ENCODE measurements around the gene FOXJ1.
"Not testable (repeated sequence)": the region's sequence is repeated elsewhere in the genome, so short reads cannot be mapped to it uniquely, and the experiment has no call there.

FOXJ1 gene, protein sequence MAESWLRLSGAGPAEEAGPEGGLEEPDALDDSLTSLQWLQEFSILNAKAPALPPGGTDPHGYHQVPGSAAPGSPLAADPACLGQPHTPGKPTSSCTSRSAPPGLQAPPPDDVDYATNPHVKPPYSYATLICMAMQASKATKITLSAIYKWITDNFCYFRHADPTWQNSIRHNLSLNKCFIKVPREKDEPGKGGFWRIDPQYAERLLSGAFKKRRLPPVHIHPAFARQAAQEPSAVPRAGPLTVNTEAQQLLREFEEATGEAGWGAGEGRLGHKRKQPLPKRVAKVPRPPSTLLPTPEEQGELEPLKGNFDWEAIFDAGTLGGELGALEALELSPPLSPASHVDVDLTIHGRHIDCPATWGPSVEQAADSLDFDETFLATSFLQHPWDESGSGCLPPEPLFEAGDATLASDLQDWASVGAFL

GRCh38 chr17:76141212-76142038 lies at the start of gene FOXJ1:
Gene FOXJ1, minus strand, starts transcription at chr17:76141245. Its CDS starts 850 bp downstream, at chr17:76140395.
- peak; percentile 99 for DNase-seq (ENCODE audit: extremely low spot score)
- TF ChIP-seq FOXK2 (IDR thresholded peaks at IDR 0.05) (no peak), CTBP1 (IDR thresholded peaks at IDR 0.05; ENCODE audit: borderline replicate concordance) (no peak), HDGF (IDR thresholded peaks at IDR 0.05; ENCODE audit: borderline replicate concordance) (no peak), PKNOX1 (IDR thresholded peaks at IDR 0.05) (peak; percentile 76), TARDBP (IDR thresholded peaks at IDR 0.05) (no peak), ELF4 (IDR thresholded peaks at IDR 0.05) (no peak), SUZ12 (IDR thresholded peaks at IDR 0.05) (no peak), L3MBTL2 (conservative IDR thresholded peaks at IDR 0.05) (peak; percentile 88)
- CTCF ChIA-PET = interaction anchor here (0.5 to 3.0 kb wide), 6 partner anchors 17 to 139 kb away, joined by 3 to 8 read pairs (median 4); no protein-coding TSS in a partner anchor
- POLR2A ChIA-PET = interaction anchor here (0.8 to 1.4 kb wide), 6 partner anchors 9 to 362 kb away, joined by 3 to 4 read pairs (median 3); partner anchors contain the start of gene RNF157

DNA sequence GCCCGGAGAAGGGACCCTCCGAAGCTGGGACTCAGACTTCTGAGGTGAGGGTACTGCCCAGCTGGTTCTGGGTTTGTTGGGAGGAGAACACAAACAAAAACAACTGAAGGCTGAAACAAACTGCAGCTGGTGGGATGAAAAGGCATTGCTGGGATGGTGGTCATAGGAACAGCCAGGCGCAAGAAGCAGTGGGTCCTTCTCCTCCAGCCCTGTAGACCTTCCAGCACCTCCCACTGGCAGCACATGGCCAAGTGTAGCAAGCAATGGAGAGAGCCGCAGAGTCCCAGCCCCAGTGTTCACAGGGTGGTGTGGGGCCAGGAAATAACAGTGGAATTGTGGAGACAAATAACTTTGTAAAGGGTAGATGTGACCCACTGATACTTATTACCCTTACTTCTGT lies 48.7 kb upstream of the FOXJ1 start:
- TF ChIP-seq TARDBP (IDR thresholded peaks at IDR 0.05) = no peak
- TF ChIP-seq FOXM1 (IDR thresholded peaks at IDR 0.05; ENCODE audit: borderline replicate concordance) = no peak
- no peak for TF ChIP-seq FOXA1 (IDR thresholded peaks at IDR 0.05)
- no peak for TF ChIP-seq ELF4 (IDR thresholded peaks at IDR 0.05)
- no peak for TF ChIP-seq SP1 (IDR thresholded peaks at IDR 0.05)
- no peak for TF ChIP-seq LEF1 (IDR thresholded peaks at IDR 0.05; ENCODE audit: borderline replicate concordance)
- no peak for TF ChIP-seq FOXK2 (IDR thresholded peaks at IDR 0.05)
- no peak for TF ChIP-seq ZNF384 (IDR thresholded peaks at IDR 0.05)
- no peak for TF ChIP-seq BHLHE40 (IDR thresholded peaks at IDR 0.05; ENCODE audit: borderline replicate concordance)
- TF ChIP-seq NFRKB (IDR thresholded peaks at IDR 0.05) = no peak
- TF ChIP-seq L3MBTL2 (conservative IDR thresholded peaks at IDR 0.05) = no peak
- TF ChIP-seq SUZ12 (IDR thresholded peaks at IDR 0.05) = no peak
- TF ChIP-seq ARNT (IDR thresholded peaks at IDR 0.05) = no peak
- CTCF ChIA-PET = interaction anchor here (0.6 to 1.2 kb wide), 3 partner anchors 11 to 823 kb away, joined by 3 to 4 read pairs (median 4); no protein-coding TSS in a partner anchor
- no peak for DNase-seq (ENCODE audit: extremely low spot score)
- POLR2A ChIA-PET = no interaction called here

GRCh38 chr17:76189247-76189646 lies 48.2 kb upstream of the FOXJ1 start:
- no peak for DNase-seq (ENCODE audit: extremely low spot score)
- ChIA-PET CTCF (interaction anchor here (0.6 to 1.2 kb wide), 2 partner anchors 11 to 68 kb away, joined by 3 to 4 read pairs; no protein-coding TSS in a partner anchor), POLR2A (no interaction called here)
- no peak for TF ChIP-seq SP1 (IDR thresholded peaks at IDR 0.05)
- TF ChIP-seq ELF4 (IDR thresholded peaks at IDR 0.05) = no peak
- TF ChIP-seq TARDBP (IDR thresholded peaks at IDR 0.05) = no peak
- TF ChIP-seq FOXM1 (IDR thresholded peaks at IDR 0.05; ENCODE audit: borderline replicate concordance) = no peak
- no peak for TF ChIP-seq L3MBTL2 (conservative IDR thresholded peaks at IDR 0.05)
- no peak for TF ChIP-seq HDGF (IDR thresholded peaks at IDR 0.05; ENCODE audit: borderline replicate concordance)
- TF ChIP-seq FOXK2 (IDR thresholded peaks at IDR 0.05) = no peak
- no peak for TF ChIP-seq LEF1 (IDR thresholded peaks at IDR 0.05; ENCODE audit: borderline replicate concordance)
- no peak for TF ChIP-seq ARNT (IDR thresholded peaks at IDR 0.05)
- no peak for TF ChIP-seq BHLHE40 (IDR thresholded peaks at IDR 0.05; ENCODE audit: borderline replicate concordance)
- TF ChIP-seq NFRKB (IDR thresholded peaks at IDR 0.05) = no peak
- TF ChIP-seq ZNF384 (IDR thresholded peaks at IDR 0.05) = no peak
- no peak for TF ChIP-seq FOXA1 (IDR thresholded peaks at IDR 0.05)
- TF ChIP-seq PKNOX1 (IDR thresholded peaks at IDR 0.05) = no peak
- no peak for TF ChIP-seq CTBP1 (IDR thresholded peaks at IDR 0.05; ENCODE audit: borderline replicate concordance)
- TF ChIP-seq SUZ12 (IDR thresholded peaks at IDR 0.05) = no peak

- ChIA-PET POLR2A (no interaction called here), CTCF (no interaction called here)
- no peak for DNase-seq (ENCODE audit: extremely low spot score)
- no peak for TF ChIP-seq ARNT (IDR thresholded peaks at IDR 0.05)
- TF ChIP-seq L3MBTL2 (conservative IDR thresholded peaks at IDR 0.05) = no peak
- TF ChIP-seq NFRKB (IDR thresholded peaks at IDR 0.05) = no peak
- no peak for TF ChIP-seq LEF1 (IDR thresholded peaks at IDR 0.05; ENCODE audit: borderline replicate concordance)
Measured at GRCh38 chr17:76188213-76189016, 47.4 kb upstream of the FOXJ1 start.

GRCh38 chr17:76186774-76187173 lies 45.7 kb upstream of the FOXJ1 start:
- CTCF ChIA-PET; DNase-seq (ENCODE audit: extremely low spot score); POLR2A ChIA-PET: not testable (repeated sequence)

- TF ChIP-seq PKNOX1 (IDR thresholded peaks at IDR 0.05) (no peak), ARNT (IDR thresholded peaks at IDR 0.05) (no peak), SUZ12 (IDR thresholded peaks at IDR 0.05) (no peak), LEF1 (IDR thresholded peaks at IDR 0.05; ENCODE audit: borderline replicate concordance) (no peak), FOXK2 (IDR thresholded peaks at IDR 0.05) (no peak), BHLHE40 (IDR thresholded peaks at IDR 0.05; ENCODE audit: borderline replicate concordance) (no peak), TARDBP (IDR thresholded peaks at IDR 0.05) (no peak), ZNF384 (IDR thresholded peaks at IDR 0.05) (no peak), NFRKB (IDR thresholded peaks at IDR 0.05) (no peak), FOXA1 (IDR thresholded peaks at IDR 0.05) (no peak), ELF4 (IDR thresholded peaks at IDR 0.05) (no peak), SP1 (IDR thresholded peaks at IDR 0.05) (no peak), CTBP1 (IDR thresholded peaks at IDR 0.05; ENCODE audit: borderline replicate concordance) (no peak), HDGF (IDR thresholded peaks at IDR 0.05; ENCODE audit: borderline replicate concordance) (no peak), L3MBTL2 (conservative IDR thresholded peaks at IDR 0.05) (no peak), FOXM1 (IDR thresholded peaks at IDR 0.05; ENCODE audit: borderline replicate concordance) (no peak)
- CTCF ChIA-PET = interaction anchor here (1.8 to 1.9 kb wide), 2 partner anchors 9 to 95 kb away, joined by 4 to 5 read pairs; no protein-coding TSS in a partner anchor
- POLR2A ChIA-PET = no interaction called here
Measured at GRCh38 chr17:76184290-76184689, 43.2 kb upstream of the FOXJ1 start.

More at GRCh38 chr17:76184290-76184689, 43.2 kb upstream of the FOXJ1 start:
- no peak for DNase-seq (ENCODE audit: extremely low spot score)

Data from HEK293T (cell line).